GM12874 (cell line): ENCODE data around the gene SNRNP70.
"Not testable (repeated sequence)": the region's sequence is repeated elsewhere in the genome, so short reads cannot be mapped to it uniquely, and the experiment has no call there.

ENCODE experiments used
- TF ChIP-seq, protein P1 (sequence below): IDR thresholded peaks from 2 replicates; pipeline ENCODE4 v1.5.1; 2011; ENCODE audit warnings: low read depth, mild to moderate bottlenecking, control low read depth, low read length, moderate library complexity; ENCODE audit not compliant: insufficient read depth

SNRNP70 gene, protein sequence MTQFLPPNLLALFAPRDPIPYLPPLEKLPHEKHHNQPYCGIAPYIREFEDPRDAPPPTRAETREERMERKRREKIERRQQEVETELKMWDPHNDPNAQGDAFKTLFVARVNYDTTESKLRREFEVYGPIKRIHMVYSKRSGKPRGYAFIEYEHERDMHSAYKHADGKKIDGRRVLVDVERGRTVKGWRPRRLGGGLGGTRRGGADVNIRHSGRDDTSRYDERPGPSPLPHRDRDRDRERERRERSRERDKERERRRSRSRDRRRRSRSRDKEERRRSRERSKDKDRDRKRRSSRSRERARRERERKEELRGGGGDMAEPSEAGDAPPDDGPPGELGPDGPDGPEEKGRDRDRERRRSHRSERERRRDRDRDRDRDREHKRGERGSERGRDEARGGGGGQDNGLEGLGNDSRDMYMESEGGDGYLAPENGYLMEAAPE

DNA sequence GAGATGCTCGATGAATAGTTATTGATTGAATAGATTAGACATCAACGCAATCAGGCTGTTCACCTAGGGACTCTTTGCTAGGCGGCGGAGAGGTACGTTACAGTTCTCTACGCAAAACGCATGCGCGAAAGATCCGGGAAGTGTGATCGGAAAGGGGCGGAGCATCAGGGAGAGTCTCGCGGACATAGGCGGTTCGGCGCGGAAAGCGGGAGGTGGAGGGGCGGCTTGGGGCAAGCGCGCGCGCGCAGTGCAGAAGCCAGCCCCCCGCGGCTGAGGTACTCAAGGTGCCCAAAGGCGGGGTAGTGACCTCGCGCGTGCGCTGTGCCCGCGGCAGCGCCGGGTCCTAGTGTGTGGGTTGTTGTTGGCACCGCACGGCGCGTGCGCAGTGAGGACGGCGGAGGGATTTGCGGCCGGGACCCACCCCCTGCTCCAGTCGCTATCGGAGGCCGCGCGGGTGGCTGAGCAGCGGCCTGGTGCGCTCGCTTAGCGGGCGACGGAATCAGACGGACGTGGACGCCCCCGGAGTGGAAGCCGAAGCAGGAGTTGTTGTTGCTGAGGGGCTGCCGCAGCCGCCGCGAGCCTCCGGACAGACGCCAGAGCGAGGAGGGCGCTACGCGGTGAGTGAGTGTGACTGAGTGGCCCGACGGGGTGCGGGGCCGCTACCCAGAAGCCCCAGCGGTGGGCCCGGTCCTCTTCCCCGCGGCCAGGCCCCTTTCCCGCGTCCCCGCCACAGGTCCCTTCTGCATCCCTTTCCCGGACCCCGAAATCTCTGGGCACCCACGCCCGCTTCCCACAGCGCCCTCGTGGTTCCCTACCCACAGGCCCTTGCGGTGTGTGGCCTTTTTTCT lies at the start of gene SNRNP70:
SNRNP70 (plus strand) TSS at position 432 of the 848 bp plus-strand sequence. CDS start 964 bp downstream, outside the sequence.
- TF ChIP-seq, protein P1, sequence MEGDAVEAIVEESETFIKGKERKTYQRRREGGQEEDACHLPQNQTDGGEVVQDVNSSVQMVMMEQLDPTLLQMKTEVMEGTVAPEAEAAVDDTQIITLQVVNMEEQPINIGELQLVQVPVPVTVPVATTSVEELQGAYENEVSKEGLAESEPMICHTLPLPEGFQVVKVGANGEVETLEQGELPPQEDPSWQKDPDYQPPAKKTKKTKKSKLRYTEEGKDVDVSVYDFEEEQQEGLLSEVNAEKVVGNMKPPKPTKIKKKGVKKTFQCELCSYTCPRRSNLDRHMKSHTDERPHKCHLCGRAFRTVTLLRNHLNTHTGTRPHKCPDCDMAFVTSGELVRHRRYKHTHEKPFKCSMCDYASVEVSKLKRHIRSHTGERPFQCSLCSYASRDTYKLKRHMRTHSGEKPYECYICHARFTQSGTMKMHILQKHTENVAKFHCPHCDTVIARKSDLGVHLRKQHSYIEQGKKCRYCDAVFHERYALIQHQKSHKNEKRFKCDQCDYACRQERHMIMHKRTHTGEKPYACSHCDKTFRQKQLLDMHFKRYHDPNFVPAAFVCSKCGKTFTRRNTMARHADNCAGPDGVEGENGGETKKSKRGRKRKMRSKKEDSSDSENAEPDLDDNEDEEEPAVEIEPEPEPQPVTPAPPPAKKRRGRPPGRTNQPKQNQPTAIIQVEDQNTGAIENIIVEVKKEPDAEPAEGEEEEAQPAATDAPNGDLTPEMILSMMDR: no peak

- TF ChIP-seq, protein P1: peak; percentile 68
These were observed 48.4 kb upstream of the SNRNP70 start, which contains the start of gene CGB1 for GRCh38 chr19:49036815-49037214. CGB1 (minus strand) TSS chr19:49036895; CDS start chr19:49036711, 184 bp downstream.

DNA sequence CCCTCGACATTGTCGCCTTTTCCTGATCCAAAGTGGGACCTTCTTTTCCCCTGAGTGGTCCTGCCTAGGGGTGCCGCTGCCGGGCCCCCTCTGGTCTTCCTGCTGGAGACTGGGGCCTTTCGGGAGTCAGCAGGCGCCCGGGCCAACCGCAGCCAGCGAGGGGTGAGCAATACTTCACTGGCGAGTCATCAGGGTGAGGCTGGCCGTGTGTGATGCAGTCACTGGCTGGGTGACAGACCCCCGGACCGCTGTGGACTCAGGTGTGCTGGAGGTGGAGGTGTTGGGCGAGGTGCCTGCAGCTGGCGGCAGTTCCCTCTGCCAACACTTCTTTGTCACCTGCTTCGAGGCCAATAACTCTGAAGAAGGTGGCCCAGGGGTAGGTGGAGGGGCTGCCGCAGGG lies 43.1 kb upstream of the SNRNP70 start:
- TF ChIP-seq, protein P1: no peak

DNA sequence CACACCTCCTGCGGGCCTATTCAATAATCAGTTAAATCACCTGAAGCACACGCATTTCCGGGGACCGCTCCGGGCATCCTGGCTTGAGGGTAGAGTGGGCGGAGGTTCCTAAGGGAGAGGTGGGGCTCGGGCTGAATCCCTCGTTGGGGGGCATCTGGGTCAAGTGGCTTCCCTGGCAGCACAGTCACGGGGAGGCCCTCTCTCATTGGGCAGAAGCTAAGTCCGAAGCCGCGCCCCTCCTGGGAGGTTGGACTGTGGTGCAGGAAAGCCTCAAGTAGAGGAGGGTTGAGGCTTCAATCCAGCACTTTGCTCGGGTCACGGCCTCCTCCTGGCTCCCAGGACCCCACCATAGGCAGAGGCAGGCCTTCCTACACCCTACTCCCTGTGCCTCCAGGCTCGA lies 41.7 kb upstream of the SNRNP70 start, which contains the start of gene CGB5:
CGB5 (plus strand) TSS at position 301 of the 400 bp plus-strand sequence. CDS start 362 bp downstream, outside the sequence.
- TF ChIP-seq, protein P1: not testable (repeated sequence)

- TF ChIP-seq, protein P1: not testable (repeated sequence)
These were observed 36.2 kb upstream of the SNRNP70 start, which contains the start of gene CGB8 for GRCh38 chr19:49049011-49049410. CGB8 (minus strand) TSS chr19:49049111; CDS start chr19:49048739, 372 bp downstream.

DNA sequence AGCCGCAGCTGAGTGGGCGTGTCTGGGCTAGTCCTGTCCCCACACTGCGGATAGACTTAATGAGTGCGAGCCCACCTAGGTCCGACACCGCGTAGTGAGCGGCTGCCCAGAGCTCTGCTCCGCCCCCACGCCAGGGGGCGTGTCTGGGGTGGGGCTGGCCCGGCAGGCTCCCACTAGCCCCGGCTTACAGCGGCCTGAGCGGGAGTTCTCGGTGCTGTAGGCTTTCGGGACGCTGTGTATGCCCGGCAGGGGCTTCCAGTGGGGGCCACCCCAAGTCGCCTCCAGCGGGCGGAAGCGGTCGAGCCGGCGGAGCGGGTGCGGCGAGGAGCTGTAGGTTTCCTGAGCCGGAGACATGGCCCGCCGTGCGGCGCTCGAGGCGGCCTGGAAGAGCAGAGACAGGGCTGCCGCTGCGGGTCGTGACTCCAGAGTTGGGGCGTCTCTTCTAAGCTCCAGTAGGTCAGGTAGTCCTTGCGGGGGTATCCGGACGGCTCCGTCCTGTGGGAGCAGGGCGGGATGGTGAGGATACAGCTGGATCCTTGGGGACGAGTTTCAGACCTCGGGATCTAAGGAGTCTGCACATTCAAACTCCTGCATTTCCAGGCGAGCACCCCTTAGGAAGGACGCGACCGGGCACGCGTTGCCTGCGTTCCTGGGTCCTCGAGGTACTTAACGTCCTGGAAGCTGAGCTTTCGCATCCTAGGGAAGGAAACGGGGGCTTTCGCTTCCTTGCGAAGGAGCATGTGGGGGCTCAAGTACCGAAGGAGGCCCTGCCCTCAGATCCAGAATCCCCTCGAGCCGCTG lies 28.9 kb upstream of the SNRNP70 start:
- TF ChIP-seq, protein P1: peak; percentile 28; the same call in 1 of the 2 replicates
